ENCODE measurements around the gene SCUBE1.

The SCUBE1 gene

DNA sequence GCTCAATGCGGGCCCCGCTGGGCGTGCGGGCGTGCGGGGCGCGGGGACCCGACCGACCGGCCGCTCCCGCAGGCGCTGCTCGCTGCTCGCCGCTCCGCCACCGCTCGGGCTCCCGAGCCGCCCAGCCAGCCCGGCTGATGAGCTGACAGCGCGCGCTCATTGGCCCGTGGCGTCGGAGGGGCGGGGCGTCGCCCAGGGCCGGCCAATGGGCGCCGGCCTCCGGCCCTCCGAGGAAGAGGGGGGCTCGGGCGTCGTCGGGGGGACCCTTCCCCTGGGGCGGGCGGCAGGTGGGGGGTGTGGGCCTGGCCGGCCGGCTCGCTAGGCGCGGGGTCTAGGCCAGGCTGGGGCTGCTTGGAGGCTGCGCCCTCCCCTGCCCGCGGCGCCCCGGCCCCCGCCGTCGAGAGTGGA, at the start of gene SCUBE1:
Gene SCUBE1, minus strand, starts transcription at position 111 of the 408 bp plus-strand sequence. CDS start 111 bp downstream, outside the sequence.
- peak; percentile 58 to 67 for DNase-seq

DNA sequence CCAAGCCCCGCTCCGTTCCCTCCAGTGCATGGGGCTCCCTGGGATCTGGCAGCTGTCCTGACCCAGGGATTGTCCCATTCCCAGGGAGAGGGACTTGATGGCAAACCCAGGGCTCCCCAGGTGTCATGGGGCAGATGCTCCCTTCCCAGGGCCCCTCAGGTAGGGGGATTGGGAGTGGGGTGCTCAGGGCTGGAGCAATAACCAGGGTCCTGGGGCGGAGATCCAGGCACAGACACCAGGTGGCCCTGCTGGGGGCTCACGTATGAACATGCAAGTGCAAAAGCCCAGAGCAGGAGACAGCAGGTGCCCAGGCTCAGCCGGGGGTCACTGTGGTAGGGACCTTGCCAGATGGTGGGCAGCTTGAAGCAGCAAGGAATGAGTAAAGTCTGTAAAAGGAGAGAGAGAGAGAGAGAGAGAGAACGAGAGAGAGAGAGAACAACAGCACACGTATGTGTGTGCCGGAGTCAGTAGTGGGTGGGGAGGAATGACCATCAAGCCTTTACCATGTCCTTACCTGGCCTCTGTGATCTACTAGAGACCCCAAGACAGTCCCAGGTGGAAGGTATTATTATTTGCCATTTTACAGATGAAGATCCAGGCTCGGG, 49.3 kb upstream of the SCUBE1 start:
- no peak for DNase-seq

DNA sequence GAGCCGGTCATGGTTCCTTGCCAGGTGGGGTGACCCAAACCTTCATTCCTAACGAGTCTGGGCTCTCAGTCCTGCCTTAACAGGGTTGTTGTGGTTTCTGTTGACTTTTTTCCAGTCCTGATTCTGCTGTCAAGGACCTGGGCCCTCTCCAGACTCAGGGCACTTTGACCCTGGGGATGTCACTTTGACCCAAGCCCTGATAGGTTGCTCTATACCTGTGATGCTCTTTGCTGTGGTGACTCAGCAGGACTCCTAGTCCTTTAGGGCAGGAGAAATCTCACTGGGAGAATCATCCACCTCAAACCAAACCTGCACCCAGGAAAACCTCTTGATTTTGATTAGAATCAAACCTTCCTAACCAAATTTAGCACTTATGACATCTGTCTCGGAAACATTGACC, 48.1 kb upstream of the SCUBE1 start:
- no peak for DNase-seq

DNA sequence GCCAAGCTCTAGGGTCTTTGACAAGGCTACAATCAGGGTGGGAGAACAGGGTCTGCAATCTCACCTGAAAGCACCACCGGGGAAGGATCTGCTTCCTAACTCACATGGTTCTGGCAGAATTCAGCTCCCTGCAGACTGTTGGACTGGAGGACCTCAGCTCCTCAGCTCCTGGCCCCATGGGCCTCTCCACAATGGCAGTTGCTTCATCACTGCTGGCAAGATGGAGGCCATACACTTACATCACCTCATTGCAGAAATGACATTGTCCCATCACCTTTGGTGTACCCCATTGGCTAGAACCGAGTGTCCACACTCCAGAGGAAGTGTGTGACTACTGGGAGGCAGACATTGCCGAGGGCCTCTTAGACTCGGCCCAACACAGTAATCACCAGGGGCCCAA, 47.7 kb upstream of the SCUBE1 start:
- DNase-seq: no peak

DNA sequence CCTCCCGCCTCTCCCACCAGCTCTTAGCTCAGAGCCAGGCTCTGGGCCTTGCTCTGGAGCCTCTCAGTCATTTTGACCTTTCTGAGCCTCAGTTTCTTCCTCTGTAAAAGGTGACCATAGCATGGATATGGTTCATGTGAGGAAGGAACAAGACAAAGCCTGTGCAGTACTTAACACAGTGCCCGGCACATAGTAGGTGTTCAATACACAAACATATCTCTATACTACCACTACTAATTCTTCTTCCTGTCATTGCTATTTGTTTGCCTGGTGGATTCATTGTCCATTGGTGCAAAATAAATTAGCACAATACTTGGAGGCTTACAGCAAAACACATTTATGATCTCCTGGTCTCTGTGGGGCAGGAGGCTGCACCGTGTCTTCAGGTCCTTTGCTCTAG, 47.0 kb upstream of the SCUBE1 start:
- DNase-seq: no peak

DNA sequence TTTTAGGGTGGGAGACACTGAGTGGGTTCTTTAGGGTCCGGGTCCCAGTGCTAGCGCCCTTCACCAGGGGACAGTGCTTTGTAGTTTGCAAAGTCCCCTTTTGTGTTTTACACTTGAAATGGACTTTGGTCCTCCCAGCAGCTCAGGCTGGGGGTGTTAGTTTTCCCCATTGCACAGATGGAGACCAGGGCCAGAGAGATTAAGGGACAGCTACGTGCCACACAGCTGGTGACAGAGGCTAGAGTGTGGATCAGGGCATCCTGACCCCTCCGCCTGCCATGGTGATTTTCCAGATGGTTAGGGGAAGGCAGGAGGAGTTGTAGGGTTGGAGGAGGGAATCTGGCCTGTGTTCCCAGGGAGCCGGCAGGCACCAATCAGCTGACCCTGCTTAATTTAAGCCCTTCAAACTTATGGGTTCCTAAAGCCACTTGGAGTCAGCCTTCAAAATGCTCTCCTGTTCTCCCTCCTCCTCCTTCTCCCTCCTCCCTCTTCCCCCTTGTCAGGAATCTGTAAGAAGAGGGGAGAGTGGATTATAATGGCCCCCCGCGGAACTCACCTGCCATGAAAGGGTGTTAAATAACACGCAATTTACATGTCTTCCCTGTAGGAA, 46.2 kb upstream of the SCUBE1 start:
- no peak for DNase-seq

DNA sequence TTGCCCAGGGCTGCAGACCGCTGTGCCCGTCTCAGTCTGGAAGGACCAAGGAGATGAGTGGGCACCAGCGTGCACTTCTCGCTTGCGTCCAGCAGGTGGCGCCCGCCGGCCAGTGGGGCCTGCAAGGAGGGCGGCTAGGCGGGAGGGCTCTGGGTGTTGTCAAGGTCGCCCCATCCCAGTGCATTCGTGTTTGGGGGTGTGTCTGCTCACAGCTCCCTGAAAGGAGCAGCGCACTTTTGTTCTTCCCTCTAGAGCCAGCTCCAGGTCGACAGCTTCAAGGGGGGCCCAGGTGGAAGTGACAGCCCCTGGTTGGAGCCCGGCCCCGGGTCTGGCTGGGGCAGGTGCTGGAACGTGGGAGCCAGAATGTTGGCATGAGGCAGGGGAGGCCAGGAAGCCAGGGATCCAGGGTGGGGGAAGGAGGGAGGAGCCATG, 45.3 kb upstream of the SCUBE1 start:
- DNase-seq: peak; percentile 80 to 82

DNA sequence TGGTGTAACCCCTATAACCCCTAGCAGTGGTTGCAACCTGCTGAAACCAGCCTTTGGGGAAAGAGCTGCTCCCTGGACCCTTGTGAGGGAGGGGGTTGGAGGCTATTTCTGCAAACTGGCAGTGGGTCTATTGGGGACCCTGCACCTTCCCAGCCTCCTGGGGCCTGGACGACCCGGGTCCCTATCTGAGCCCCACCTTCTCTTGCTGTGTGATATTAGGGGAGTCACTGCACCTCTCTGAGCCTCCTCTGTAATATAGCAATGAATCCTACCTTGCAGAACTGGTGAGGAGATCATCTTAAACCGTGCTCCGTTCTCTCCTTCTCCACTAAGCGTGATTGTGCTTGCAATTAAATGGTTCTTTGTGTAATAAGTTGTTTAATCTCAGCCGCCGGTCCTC, 44.6 kb upstream of the SCUBE1 start:
- no peak for DNase-seq

DNA sequence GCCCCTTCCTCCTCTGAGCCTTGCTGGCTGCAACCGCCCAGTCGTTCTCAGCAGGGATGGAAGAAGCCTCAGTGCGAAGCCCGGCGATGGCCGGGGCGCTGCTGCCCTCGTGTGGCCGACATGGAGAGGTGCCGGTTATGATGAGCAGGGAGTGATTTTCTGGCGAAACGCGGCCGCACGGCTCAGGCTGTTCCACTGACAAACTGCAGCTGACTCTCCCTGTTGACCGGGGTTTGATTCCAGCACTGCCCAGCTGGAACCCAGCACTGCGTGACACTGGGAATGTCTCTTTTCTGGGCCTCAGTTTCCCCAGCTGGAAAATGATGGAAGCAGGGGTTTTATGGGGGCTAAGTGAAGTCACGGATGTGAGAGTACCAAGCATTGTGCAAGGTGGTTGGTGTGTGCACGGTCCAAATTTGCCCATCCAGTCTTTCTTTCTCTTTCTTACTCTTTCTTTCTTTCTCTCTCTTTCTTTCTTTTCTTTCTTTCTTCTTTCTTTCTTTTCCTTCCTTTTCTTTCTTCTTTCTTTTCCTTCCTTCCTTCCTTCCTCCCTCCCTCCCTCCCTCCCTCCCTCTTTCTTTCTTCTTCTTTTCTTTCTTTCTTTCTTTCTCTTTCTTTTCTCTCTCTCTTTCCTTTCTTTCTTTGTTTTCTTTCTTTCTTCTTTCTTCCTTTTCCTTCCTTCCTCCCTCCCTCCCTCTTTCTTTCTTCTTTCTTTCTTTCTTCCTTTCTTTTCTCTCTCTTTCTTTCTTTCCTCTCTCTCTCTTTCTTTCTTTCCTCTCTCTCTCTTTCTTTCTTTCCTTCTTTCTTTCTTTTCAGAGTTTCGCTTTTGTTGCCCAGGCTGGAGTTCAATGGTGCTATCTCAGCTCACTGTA, 42.8 kb upstream of the SCUBE1 start:
- peak; percentile 76 to 78 for DNase-seq

DNA sequence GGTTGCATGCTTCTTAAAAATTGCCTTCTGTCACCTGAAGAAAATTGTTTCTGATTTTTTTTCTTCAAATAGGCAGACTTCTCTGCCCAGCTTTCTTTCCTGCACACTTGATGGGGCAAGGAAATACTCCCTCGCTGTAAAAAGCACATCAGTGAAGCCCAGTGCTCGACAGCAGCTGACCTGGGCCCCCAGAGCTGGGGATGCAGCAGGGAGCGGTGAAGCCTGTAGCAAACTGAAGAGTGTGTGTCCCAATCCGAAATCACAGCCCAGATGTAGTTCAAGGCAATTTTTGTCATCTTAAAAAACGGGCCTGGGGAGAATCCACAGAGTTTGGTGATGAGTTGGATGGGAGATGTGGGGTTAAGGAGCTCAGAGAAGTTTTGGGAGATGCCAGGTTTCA, 41.7 kb upstream of the SCUBE1 start:
- no peak for DNase-seq

DNA sequence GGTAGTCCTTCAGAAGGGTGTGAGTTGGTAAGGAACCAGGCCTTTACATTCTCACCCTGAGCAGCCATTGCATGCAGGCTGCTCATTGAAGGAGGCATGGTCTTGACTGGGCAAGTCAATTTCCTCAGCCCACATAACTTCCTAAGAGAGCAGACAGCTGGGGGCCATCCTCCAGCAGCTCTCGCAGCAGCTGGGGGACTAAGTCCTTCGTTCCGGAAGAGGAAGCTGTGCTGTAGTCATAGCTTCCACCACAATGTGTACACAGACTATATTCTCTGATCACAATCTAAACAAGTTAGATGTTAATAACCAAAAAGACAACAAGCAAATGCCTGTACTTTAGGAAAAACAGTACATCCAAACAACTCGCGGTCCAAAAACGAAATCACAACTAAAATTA, 38.5 kb upstream of the SCUBE1 start:
- no peak for DNase-seq

DNA sequence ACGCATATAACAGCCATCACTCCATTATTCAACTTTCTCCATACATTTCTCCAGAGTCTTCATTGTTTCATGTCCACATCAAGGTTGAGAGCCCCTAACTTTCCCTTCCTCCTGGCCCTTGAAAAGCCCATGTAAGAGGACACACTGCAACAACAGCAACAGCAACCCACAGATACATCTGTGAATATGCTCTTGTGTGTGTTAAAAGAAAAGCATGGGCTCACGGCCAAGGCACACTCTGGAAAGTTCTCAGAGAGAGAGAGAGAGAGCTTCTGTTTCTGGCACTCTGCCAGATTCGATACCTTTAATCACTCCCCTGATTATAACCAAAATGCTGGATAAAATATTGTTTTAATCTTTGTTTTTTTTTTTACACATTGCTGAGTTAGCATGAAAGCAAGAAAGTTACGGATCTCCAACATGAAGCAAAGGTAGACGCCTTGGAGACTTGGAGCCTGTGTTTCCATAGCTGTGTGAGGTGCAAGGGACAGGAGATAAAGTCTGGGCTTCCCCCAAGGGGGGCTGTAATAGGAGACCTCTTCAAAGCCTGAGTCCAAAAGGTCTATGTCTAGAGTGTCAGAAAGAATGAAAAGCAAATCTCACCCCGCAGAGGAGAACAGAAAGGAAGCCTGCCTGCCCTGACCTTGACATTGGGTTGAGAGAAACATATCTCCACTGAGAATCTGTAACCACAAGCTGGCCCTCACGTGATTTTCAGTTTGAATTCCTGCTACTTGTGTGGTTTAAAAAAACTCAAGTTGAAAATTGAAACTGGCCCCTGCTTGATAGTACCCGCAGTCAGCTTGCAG, 34.9 kb upstream of the SCUBE1 start:
- no peak for DNase-seq

DNA sequence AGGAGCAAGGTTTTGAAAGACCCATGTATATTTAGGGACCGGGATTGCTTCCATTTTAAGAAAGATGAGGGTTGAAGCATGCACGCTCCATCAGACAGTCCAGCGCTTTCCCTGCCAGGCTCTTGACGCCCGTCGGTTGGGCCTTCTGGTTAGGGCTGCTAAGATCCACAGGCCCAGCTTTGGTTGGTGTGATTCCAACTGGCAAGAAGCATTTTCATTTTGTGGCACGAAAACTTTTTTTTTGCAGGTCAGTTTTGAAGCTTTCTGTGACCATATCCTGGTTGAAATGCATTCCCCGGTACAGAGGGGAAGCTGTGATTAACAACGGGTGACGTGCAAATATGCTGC, 34.4 kb upstream of the SCUBE1 start:
- DNase-seq: no peak

DNA sequence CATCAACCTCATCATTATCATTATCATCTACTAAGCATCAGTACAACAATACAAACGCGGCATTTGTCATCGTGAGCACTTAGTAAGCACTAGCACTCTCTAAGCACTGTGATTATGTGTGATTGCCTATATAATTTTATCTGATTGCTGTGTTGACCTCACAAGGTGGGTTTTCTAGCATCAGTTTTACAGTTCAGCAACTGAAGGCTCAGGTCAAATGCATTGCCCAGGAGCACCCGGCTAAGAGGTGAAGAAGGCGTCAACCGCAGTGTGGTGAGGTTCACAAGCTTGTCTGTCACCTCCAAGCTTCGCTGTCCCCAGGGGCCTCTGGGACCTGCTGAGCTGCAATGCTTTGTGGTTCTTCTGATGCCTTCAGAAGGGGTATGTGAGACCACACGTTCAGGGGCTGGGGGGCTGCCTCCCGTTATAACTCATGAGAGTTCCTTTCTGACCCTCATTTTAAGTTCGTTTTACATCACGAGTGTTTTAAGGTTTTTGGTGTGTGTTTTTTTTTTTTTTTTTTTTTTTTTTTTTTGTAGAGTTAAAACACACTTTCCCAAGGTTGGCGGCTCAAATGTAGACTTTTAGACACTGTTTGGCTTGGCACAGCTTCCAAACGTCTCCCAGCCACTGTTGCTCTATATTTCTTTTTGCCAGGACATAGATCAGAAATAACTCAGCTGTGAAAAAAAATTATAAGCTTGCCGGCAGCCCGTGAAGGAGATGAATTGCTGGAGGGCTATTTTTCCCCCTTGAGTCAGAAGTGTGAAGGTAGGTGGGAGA, 33.8 kb upstream of the SCUBE1 start:
- DNase-seq: no peak

DNA sequence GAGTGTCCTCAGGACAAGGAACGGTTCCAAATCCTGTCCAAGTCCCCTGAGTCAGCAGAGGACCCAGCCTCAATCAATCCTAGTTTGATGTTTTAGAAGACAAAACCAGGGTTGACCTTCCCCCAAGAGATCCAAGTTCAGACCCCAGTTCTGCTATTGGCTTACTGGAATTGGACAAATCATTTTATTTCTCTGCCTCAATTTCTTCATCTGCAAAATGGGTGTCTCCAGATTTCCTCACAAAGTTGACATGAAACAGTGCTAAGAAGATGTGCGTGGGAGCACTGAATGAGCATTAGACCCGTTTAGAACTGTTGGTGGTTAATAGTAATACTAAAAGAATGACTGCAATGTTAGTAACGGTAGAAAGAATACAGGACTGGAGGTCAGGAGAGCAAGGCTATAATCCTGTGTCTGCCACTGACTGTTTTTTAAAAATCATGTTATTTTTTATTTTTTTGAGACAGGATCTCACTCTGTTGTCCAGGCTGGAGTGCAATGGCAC, 32.8 kb upstream of the SCUBE1 start:
- DNase-seq: no peak

DNA sequence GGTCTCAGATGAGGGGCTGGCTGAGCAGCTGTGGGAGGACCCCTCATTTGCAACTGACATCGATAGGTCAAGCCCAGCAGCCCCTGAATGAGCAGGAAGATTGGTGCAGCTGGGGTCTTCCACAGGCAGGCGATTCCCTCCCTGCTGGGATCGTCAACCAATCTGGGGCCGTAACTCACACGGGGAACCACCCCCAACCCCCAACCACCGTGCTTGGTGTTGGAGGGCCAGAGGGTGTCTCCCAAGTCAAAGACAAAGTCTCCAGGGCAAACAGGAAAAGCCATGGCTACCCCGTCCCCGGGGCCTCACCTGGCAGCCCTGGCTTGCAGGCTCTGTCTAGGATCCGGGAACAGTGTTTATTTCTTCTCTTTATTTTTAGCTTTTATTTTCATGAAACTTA, 26.9 kb upstream of the SCUBE1 start:
- no peak for DNase-seq

DNA sequence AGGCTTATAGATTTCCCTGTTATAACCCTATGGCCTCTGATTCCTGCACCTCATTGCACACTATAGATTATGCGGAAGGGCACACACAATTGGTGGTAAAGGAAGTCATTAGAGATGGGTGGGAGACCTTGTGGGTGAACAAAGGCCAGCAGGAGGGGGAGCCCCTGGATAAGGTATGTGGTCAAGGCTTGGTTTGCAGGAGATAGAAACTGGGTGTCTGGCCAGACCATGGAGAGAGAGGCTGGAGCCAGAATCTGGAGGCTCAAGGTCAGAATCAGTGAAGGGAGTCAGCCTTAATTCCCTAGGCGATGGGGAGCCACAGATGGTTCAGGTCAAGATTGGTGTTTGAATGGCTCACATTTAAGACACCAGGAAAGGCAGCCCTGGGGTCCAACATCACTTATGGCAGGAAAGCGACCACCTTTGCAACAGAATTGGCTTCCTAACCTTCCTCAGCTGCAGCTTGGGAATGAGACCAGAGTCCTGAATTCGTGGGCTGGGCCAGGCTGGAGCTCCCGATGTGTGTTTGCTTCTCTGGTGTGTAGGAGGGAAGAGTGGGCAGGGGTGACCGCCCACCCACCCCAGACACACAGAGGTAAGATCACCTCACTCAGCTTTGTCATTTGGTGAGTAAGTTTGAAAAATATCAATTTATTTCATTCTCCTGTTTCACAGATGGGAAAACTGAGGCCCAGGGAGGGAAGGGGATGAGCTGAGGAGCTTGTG, 22.7 kb upstream of the SCUBE1 start:
- no peak for DNase-seq

DNA sequence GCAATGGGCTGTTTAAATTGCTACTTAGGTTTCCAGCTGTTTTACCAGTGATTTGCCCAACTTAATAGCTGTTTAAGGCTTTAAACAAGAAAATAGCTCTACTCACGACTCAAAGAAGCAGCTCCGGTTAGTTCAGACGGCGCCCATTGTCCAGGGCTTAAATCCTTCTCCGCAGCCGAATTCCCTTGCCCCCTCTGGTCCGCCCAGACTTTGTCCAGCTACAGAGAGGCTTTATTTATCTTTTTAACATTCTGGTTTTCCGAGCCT, 20.9 kb upstream of the SCUBE1 start:
- DNase-seq: no peak

DNA sequence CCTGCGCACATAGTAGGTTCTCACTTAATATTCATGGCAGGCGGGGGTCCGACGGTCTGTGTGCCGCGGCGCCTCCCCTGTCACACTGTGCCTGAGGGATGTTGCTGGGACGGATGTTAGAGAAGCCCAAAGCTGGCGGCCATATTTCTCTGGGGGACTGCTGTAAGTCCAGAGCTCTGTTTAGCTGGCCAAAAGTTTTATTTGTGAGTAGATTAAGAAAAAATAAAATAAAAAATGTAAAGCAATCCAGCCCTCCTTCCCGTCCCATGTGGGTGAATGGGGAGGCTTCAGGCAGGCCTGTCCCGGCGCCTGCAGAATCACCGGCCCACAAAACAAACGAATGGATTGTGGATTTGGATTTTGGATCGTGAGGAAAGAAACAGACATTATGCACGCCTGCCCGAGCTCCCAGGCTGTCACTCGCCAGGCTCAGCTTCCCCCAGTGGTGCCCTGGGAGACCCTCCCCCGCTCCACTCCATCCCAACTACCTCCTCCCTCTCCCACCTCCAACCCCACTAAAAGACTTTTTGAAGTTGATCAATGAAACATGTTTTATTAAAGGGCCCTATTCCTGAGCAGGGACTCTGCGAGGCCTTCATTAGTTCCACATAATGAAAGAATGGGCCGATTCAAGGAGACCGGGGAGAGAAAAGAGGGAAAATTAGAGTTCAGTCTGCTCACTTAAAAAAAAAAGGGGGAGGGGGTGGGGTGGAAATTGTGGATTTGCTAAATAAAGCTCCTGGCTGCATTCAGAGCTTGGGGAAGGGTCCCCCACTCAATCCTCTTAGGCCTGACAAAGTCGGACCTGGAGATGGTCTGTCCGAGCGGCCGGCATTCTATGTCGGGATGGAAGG, 20.4 kb upstream of the SCUBE1 start:
- DNase-seq: no peak

DNA sequence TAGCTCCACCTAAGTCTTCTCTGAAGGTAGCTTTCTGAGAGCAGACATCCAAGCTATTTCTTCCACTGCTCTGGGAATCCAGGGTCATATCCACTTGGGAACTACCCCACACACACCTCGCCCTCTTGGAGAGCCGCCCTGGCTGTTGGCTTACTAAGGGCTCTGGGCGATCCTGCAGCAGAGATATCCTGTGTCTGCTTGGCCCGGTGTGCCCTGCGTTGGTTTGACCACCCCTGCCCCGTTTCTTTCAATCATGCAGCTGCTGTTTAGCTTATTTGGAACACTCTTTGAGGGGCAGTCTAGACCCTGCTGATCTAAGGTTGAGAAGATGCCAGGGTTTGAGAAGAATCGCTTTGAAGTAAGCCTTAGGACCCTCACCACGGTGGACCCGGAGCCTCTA, 17.4 kb upstream of the SCUBE1 start:
- DNase-seq: no peak

DNA sequence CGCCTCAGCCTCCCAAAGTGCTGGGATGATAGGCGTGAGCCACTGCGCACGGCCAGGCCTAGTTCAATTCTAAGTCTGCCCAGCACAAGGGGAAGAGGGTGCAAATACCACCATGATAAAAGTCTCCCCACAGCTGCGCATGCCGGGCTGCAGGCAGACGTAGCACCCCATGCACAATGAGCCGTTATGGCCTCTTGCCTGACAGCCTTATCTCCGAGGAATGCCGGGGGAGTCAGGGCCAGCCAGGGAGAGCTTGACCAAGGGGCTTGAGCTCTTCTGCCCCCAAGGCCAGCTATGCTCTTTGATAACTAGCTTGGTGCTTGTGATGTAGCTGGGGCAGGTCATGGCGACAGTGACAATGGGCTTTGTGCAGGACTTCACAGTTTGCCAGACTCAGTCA, 13.7 kb upstream of the SCUBE1 start:
- DNase-seq: no peak
